HCT116 (cell line): ENCODE measurements around the gene PCDH15. TPM values are rescaled to one million over a fixed set of nuclear protein-coding genes. Genes with fewer than 3 reads are reported as not detected.

Experiments used
- ATAC-seq: fragments of 200-7000 bp; cut with Tn5 transposase; 2 replicates; pipeline ENCODE4 v1.9.1; 2020; ENCODE audit warnings: mild to moderate bottlenecking, moderate library complexity
- BruUV-seq: library from RNA; stranded (reverse); fragments of 400-500 nt; replicated peaks from 2 replicates; lab custom pipeline; 2021; lab: Mats Ljungman, UMichigan
- CTCF ChIA-PET: fragments of 300-600 bp; sonication (Branson Sonifier 250); formaldehyde crosslinking; loops from one replicate; lab custom pipeline; 2021; ENCODE audit warnings: antibody characterized with exemption; lab: Charles Lee
- POLR2A ChIA-PET: fragments of 300-600, 350-600 bp; sonication (Branson Sonifier 250); formaldehyde crosslinking; loops from one replicate; lab custom pipeline; 2021; ENCODE audit warnings: antibody characterized with exemption; lab: Charles Lee
- RAD21 ChIA-PET, 2 experiments: fragments of 300-600 bp; sonication (Branson Sonifier 250); formaldehyde crosslinking; loops; one replicate each; lab custom pipeline; 2023; ENCODE audit warnings: low total read pairs in 2 of 2; ENCODE audit not compliant: uncharacterized antibody in 2 of 2, unreplicated experiment in 2 of 2, low non-redundant PET in 1 of 2; lab: Charles Lee
- DNase-seq: peaks from one replicate; pipeline ENCODE4 v3.0.0-alpha.2; 2010; ENCODE audit warnings: low read depth, low spot score
- H2AFZ ChIP-seq: fragments of 200-600 bp; shearing (Covaris generic), sonication (generic); 2 replicates; pipeline ENCODE4 v1.6.1; 2017; ENCODE audit warnings: low read depth, mixed run types, mixed read lengths, antibody characterized with exemption, low read length; ENCODE audit not compliant: poor library complexity, severe bottlenecking
- H3K27ac ChIP-seq: 2 replicates; pipeline ENCODE4 v1.5.1; 2012; ENCODE audit warnings: low read depth, low read length
- H3K27me3 ChIP-seq: fragments of 200-600 bp; sonication (generic); 2 replicates; pipeline ENCODE4 v1.6.1; 2016; ENCODE audit warnings: mixed run types, low read length, mixed read lengths; ENCODE audit not compliant: insufficient read depth
- H3K36me3 ChIP-seq, 2 experiments: fragments of 200-500 bp in 1 of 2; fragments of 200-600 bp in 1 of 2; sonication (Bioruptor generic) in 1 of 2; sonication (generic) in 1 of 2; 2 replicates each; pipeline versions ENCODE4 v1.5.1 to v1.6.1; 2014 to 2016; ENCODE audit warnings: low read length in 2 of 2, inconsistent platforms in 1 of 2, mixed read lengths in 1 of 2, mixed run types in 1 of 2; ENCODE audit not compliant: insufficient read depth in 2 of 2, control insufficient read depth in 1 of 2
- H3K4me1 ChIP-seq, 2 experiments: fragments of 200-600 bp in 1 of 2; sonication (generic) in 1 of 2; 2 replicates each; pipeline versions ENCODE4 v1.5.1 to v1.6.1; 2012 to 2017; ENCODE audit warnings: low read length in 2 of 2, inconsistent platforms in 1 of 2, mild to moderate bottlenecking in 1 of 2, mixed read lengths in 1 of 2, mixed run types in 1 of 2, moderate library complexity in 1 of 2; ENCODE audit not compliant: insufficient read depth in 2 of 2, control insufficient read depth in 1 of 2
- H3K4me2 ChIP-seq: fragments of 200-600 bp; sonication (generic); 2 replicates; pipeline ENCODE4 v1.6.1; 2017; ENCODE audit warnings: mixed run types, low read length, mixed read lengths
- H3K4me3 ChIP-seq, 2 experiments: fragments of 200-600 bp in 1 of 2; sonication (generic) in 1 of 2; replicated peaks in 1 of 2; 2 replicates each; pipeline ENCODE4 v1.5.1; 2011 to 2016; ENCODE audit warnings: low read length in 2 of 2, control low read depth in 1 of 2, low read depth in 1 of 2, mild to moderate bottlenecking in 1 of 2, mixed read lengths in 1 of 2, mixed run types in 1 of 2
- H3K79me2 ChIP-seq: fragments of 200-600 bp; sonication (generic); 2 replicates; pipeline ENCODE4 v1.6.1; 2017; ENCODE audit warnings: mild to moderate bottlenecking, mixed run types, low read length, moderate library complexity, mixed read lengths; ENCODE audit not compliant: insufficient read depth
- H3K9ac ChIP-seq: fragments of 200-600 bp; sonication (generic); 2 replicates; pipeline ENCODE4 v1.6.1; 2016; ENCODE audit warnings: low read length, mixed read lengths
- H3K9me2 ChIP-seq: fragments of 200-600 bp; sonication (generic), shearing (Covaris generic); 2 replicates; pipeline ENCODE4 v1.6.1; 2017; ENCODE audit warnings: mixed run types, mild to moderate bottlenecking, moderate library complexity; ENCODE audit not compliant: insufficient read depth
- H3K9me3 ChIP-seq, 2 experiments: fragments of 200-500 bp in 1 of 2; fragments of 200-600 bp in 1 of 2; sonication (Bioruptor generic) in 1 of 2; sonication (generic) in 1 of 2; 2 replicates each; pipeline ENCODE4 v1.6.1; 2014 to 2017; ENCODE audit warnings: low read length in 2 of 2, mixed read lengths in 2 of 2, inconsistent platforms in 1 of 2, low read depth in 1 of 2, mild to moderate bottlenecking in 1 of 2, mixed run types in 1 of 2, moderate library complexity in 1 of 2; ENCODE audit not compliant: control insufficient read depth in 1 of 2, insufficient read depth in 1 of 2
- H4K20me1 ChIP-seq: fragments of 200-600 bp; sonication (generic), shearing (Covaris generic); 2 replicates; pipeline ENCODE4 v1.6.1; 2017; ENCODE audit warnings: mixed run types, mild to moderate bottlenecking, moderate library complexity; ENCODE audit not compliant: insufficient read depth
- EZH2phosphoT487 ChIP-seq: fragments of 200-600 bp; IDR thresholded peaks from 2 replicates; pipeline ENCODE4 v1.6.1; 2018; ENCODE audit warnings: antibody characterized with exemption, borderline replicate concordance
- FOSL1 ChIP-seq: IDR thresholded peaks from 2 replicates; pipeline ENCODE4 v1.6.1; 2012; ENCODE audit warnings: low read depth
- POLR2A ChIP-seq: IDR thresholded peaks from 2 replicates; pipeline ENCODE4 v1.7.0; 2011; ENCODE audit warnings: borderline replicate concordance; ENCODE audit not compliant: insufficient read depth, insufficient read length; ENCODE audit errors: extremely low read depth
- POLR2AphosphoS5 ChIP-seq: IDR thresholded peaks from 2 replicates; pipeline ENCODE4 v1.6.1; 2011; ENCODE audit warnings: mild to moderate bottlenecking, low read depth, low read length, moderate library complexity
- RAD21 ChIP-seq: IDR thresholded peaks from 2 replicates; pipeline ENCODE4 v1.6.1; 2012; ENCODE audit warnings: low read depth, mild to moderate bottlenecking
- SIN3A ChIP-seq: IDR thresholded peaks from 2 replicates; pipeline ENCODE4 v1.6.1; 2012; ENCODE audit warnings: low read depth
- SRF ChIP-seq: IDR thresholded peaks from 2 replicates; pipeline ENCODE4 v1.6.1; 2012; ENCODE audit warnings: low read depth
- TCF7L2 ChIP-seq: IDR thresholded peaks from 2 replicates; pipeline ENCODE4 v1.7.0; 2011; ENCODE audit warnings: borderline replicate concordance, inconsistent platforms; ENCODE audit not compliant: insufficient read depth, insufficient read length; ENCODE audit errors: extremely low read depth
- YY1 ChIP-seq: IDR thresholded peaks from 2 replicates; pipeline ENCODE4 v1.6.1; 2011; ENCODE audit warnings: low read length, low read depth, moderate library complexity, mild to moderate bottlenecking; ENCODE audit not compliant: insufficient replicate concordance; ENCODE audit errors: extremely low read depth
- ZFX ChIP-seq: fragments of 450-650 bp; IDR thresholded peaks from 2 replicates; pipeline ENCODE4 v1.6.1; 2017
- ZNF274 ChIP-seq: fragments of 200-500 bp; sonication (Bioruptor generic); IDR thresholded peaks from 2 replicates; pipeline ENCODE4 v1.6.1; 2014; ENCODE audit warnings: mild to moderate bottlenecking, low read depth, low read length, inconsistent platforms
- intact Hi-C: fragments of 100-400 bp; cut with micrococcal nuclease; formaldehyde crosslinking; loops from 2 replicates; pipeline ENCODE4 v1.10.0; 2022
- total RNA-seq: library from RNA; stranded (reverse); gene quantifications from one replicate; pipeline ENCODE4 v1.2.1, GENCODE V29; 2021; ENCODE audit not compliant: unreplicated experiment
- TF ChIP-seq, protein P1 (sequence below): IDR thresholded peaks from 2 replicates; pipeline ENCODE4 v1.6.1; 2011; ENCODE audit warnings: mild to moderate bottlenecking, low read length, moderate library complexity; ENCODE audit not compliant: insufficient replicate concordance; ENCODE audit errors: extremely low read depth
- TF ChIP-seq, protein P2 (sequence below): IDR thresholded peaks from 2 replicates; pipeline ENCODE4 v1.6.1; 2012
- TF ChIP-seq, protein P3 (sequence below), 3 experiments: fragments of 200-600 bp in 1 of 3; sonication (generic) in 1 of 3; IDR thresholded peaks in 2 of 3; conservative IDR thresholded peaks in 1 of 3; 2 replicates each; pipeline ENCODE4 v1.5.1; 2012 to 2017; ENCODE audit warnings: low read depth in 2 of 3, low read length in 2 of 3, antibody characterized with exemption in 1 of 3, borderline replicate concordance in 1 of 3, control low read depth in 1 of 3, mild to moderate bottlenecking in 1 of 3, mixed read lengths in 1 of 3, mixed run types in 1 of 3, moderate library complexity in 1 of 3; ENCODE audit not compliant: insufficient read depth in 1 of 3
- TF ChIP-seq, protein P4 (sequence below): IDR thresholded peaks from 2 replicates; pipeline ENCODE4 v1.6.1; 2012; ENCODE audit warnings: low read depth

The PCDH15 gene
- total RNA-seq, 1 experiment from 2014 or later = not detected

DNA sequence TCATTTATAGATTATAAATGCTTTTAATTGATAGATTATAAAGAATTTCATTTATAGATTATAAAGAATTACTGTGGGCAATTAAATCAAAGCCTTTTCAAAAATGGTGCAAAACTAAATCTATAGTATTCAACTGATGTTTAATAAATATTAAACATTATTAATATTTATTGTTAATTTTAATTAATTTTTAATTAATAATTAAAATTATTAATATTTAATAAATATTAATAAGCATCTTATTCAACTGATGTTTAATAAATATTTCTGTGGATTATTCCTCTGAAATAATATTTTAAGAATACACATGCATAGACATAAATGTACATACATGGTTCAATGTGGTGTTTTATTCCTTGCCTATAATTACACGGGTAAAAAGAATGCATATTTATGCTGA is 346.8 kb downstream of the PCDH15 start:
- H3K36me3 ChIP-seq = no peaks in the 10 kb centered on the region
- no peak overlapping the region for H3K4me2 ChIP-seq
- no peaks in the 10 kb centered on the region for H3K9me2 ChIP-seq
- no peaks in the 10 kb centered on the region for H3K79me2 ChIP-seq
- CTCF ChIA-PET = no interaction called here
- H2AFZ ChIP-seq = no peak overlapping the region
- TF ChIP-seq, protein P1, sequence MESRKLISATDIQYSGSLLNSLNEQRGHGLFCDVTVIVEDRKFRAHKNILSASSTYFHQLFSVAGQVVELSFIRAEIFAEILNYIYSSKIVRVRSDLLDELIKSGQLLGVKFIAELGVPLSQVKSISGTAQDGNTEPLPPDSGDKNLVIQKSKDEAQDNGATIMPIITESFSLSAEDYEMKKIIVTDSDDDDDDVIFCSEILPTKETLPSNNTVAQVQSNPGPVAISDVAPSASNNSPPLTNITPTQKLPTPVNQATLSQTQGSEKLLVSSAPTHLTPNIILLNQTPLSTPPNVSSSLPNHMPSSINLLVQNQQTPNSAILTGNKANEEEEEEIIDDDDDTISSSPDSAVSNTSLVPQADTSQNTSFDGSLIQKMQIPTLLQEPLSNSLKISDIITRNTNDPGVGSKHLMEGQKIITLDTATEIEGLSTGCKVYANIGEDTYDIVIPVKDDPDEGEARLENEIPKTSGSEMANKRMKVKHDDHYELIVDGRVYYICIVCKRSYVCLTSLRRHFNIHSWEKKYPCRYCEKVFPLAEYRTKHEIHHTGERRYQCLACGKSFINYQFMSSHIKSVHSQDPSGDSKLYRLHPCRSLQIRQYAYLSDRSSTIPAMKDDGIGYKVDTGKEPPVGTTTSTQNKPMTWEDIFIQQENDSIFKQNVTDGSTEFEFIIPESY = no peak
- TF ChIP-seq POLR2AphosphoS5 = no peak
- TF ChIP-seq, protein P2, sequence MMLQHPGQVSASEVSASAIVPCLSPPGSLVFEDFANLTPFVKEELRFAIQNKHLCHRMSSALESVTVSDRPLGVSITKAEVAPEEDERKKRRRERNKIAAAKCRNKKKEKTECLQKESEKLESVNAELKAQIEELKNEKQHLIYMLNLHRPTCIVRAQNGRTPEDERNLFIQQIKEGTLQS = no peak
- TF ChIP-seq YY1 = no peak
- TF ChIP-seq, protein P3, sequence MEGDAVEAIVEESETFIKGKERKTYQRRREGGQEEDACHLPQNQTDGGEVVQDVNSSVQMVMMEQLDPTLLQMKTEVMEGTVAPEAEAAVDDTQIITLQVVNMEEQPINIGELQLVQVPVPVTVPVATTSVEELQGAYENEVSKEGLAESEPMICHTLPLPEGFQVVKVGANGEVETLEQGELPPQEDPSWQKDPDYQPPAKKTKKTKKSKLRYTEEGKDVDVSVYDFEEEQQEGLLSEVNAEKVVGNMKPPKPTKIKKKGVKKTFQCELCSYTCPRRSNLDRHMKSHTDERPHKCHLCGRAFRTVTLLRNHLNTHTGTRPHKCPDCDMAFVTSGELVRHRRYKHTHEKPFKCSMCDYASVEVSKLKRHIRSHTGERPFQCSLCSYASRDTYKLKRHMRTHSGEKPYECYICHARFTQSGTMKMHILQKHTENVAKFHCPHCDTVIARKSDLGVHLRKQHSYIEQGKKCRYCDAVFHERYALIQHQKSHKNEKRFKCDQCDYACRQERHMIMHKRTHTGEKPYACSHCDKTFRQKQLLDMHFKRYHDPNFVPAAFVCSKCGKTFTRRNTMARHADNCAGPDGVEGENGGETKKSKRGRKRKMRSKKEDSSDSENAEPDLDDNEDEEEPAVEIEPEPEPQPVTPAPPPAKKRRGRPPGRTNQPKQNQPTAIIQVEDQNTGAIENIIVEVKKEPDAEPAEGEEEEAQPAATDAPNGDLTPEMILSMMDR (IDR thresholded peaks at IDR 0.05 in 2 of 3, conservative IDR thresholded peaks at IDR 0.05 in 1 of 3; ENCODE audit: borderline replicate concordance in 1 of 3, insufficient read depth in 1 of 3, low read depth in 2 of 3, low read length in 2 of 3) = no peak
- TF ChIP-seq POLR2A = no peak
- TF ChIP-seq EZH2phosphoT487 = no peak
- TF ChIP-seq RAD21 = no peak
- no peak for TF ChIP-seq ZNF274
- no peak for TF ChIP-seq FOSL1
- TF ChIP-seq ZFX = no peak
- TF ChIP-seq, protein P4, sequence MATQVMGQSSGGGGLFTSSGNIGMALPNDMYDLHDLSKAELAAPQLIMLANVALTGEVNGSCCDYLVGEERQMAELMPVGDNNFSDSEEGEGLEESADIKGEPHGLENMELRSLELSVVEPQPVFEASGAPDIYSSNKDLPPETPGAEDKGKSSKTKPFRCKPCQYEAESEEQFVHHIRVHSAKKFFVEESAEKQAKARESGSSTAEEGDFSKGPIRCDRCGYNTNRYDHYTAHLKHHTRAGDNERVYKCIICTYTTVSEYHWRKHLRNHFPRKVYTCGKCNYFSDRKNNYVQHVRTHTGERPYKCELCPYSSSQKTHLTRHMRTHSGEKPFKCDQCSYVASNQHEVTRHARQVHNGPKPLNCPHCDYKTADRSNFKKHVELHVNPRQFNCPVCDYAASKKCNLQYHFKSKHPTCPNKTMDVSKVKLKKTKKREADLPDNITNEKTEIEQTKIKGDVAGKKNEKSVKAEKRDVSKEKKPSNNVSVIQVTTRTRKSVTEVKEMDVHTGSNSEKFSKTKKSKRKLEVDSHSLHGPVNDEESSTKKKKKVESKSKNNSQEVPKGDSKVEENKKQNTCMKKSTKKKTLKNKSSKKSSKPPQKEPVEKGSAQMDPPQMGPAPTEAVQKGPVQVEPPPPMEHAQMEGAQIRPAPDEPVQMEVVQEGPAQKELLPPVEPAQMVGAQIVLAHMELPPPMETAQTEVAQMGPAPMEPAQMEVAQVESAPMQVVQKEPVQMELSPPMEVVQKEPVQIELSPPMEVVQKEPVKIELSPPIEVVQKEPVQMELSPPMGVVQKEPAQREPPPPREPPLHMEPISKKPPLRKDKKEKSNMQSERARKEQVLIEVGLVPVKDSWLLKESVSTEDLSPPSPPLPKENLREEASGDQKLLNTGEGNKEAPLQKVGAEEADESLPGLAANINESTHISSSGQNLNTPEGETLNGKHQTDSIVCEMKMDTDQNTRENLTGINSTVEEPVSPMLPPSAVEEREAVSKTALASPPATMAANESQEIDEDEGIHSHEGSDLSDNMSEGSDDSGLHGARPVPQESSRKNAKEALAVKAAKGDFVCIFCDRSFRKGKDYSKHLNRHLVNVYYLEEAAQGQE = no peak
- TF ChIP-seq TCF7L2 = no peak
- no peak for TF ChIP-seq SRF
- TF ChIP-seq SIN3A = no peak
- ATAC-seq (no peak), DNase-seq (no peak)
- H3K27me3 ChIP-seq = no peaks in the 10 kb centered on the region
- H3K27ac ChIP-seq = no peak overlapping the region
- H3K4me1 ChIP-seq = no peaks in the 10 kb centered on the region
- no peak overlapping the region for H3K4me3 ChIP-seq
- RAD21 ChIA-PET = no interaction called here
- no peak overlapping the region for H3K9ac ChIP-seq
- intact Hi-C loops = no loop called here
- peaks cover 4 to 22% of the 10 kb centered on the region in 2 experiments; a peak in 2 of 4 replicates for H3K9me3 ChIP-seq
- POLR2A ChIA-PET = no interaction called here
- BruUV-seq = no TSS peak
- no peaks in the 10 kb centered on the region for H4K20me1 ChIP-seq
